ENCODE measurements around the gene C1QL2. TPM values are rescaled to one million over a fixed set of nuclear protein-coding genes. Genes with fewer than 3 reads are reported as not detected.

The C1QL2 gene
- total RNA-seq, 2 experiments from 2014 or later = not detected

- DNase-seq (no peak), ATAC-seq (no peak)
- peaks cover 4% of the 10 kb centered on the region for H3K27me3 Mint-ChIP-seq
- H3K36me3 Mint-ChIP-seq (ENCODE audit: low read depth) = no peaks in the 10 kb centered on the region
- H3K4me3 Mint-ChIP-seq = no peak overlapping the region
- ChIA-PET CTCF (no interaction called here), POLR2A (no interaction called here)
- no peak for TF ChIP-seq CTCF (IDR thresholded peaks at IDR 0.05)
- no peak overlapping the region for H3K27ac Mint-ChIP-seq
- H3K9me3 Mint-ChIP-seq = no peaks in the 10 kb centered on the region
- intact Hi-C loops (cut with micrococcal nuclease) = no loop called here
- H3K4me1 Mint-ChIP-seq (ENCODE audit: low read depth) = no peaks in the 10 kb centered on the region
These were observed 23.8 kb downstream of the C1QL2 start for GRCh38 chr2:119134775-119135174.

GRCh38 chr2:119126650-119127049 lies 31.9 kb downstream of the C1QL2 start:
- Mint-ChIP-seq H3K36me3 (ENCODE audit: low read depth) (no peaks in the 10 kb centered on the region), H3K27ac (no peak overlapping the region), H3K4me1 (ENCODE audit: low read depth) (no peaks in the 10 kb centered on the region), H3K27me3 (peaks cover 8% of the 10 kb centered on the region), H3K9me3 (no peaks in the 10 kb centered on the region), H3K4me3 (no peak overlapping the region)
- peak; percentile 49 for TF ChIP-seq CTCF (IDR thresholded peaks at IDR 0.05)
- ChIA-PET CTCF (interaction anchor here (0.9 to 2.8 kb wide), 3 partner anchors 17 to 249 kb away, joined by 3 to 13 read pairs (median 4); no protein-coding TSS in a partner anchor), POLR2A (no interaction called here)
- DNase-seq = peak; percentile 46
- intact Hi-C loops (cut with micrococcal nuclease) = loop anchor here (2.0 kb wide), 1 partner anchor 244 kb away; no protein-coding TSS in a partner anchor
- no peak for ATAC-seq

- TF ChIP-seq CTCF (IDR thresholded peaks at IDR 0.05) = no peak
- H3K36me3 Mint-ChIP-seq (ENCODE audit: low read depth) = no peaks in the 10 kb centered on the region
- no peaks in the 10 kb centered on the region for H3K9me3 Mint-ChIP-seq
- peaks cover 2% of the 10 kb centered on the region for H3K27me3 Mint-ChIP-seq
- no peaks in the 10 kb centered on the region for H3K4me1 Mint-ChIP-seq (ENCODE audit: low read depth)
- no peak overlapping the region for H3K27ac Mint-ChIP-seq
- POLR2A ChIA-PET = no interaction called here
- CTCF ChIA-PET = interaction anchor here (2.3 kb wide), 1 partner anchor 241 kb away, joined by 7 read pairs; no protein-coding TSS in a partner anchor
- intact Hi-C loops (cut with micrococcal nuclease) = no loop called here
- H3K4me3 Mint-ChIP-seq = no peak overlapping the region
- DNase-seq (no peak), ATAC-seq (no peak)
These were observed 35.2 kb downstream of the C1QL2 start for GRCh38 chr2:119123389-119123788.

GRCh38 chr2:119122663-119123062 lies 35.9 kb downstream of the C1QL2 start:
- no peak for ATAC-seq
- Mint-ChIP-seq H3K4me3 (no peak overlapping the region), H3K4me1 (ENCODE audit: low read depth) (no peaks in the 10 kb centered on the region), H3K27ac (no peak overlapping the region), H3K36me3 (ENCODE audit: low read depth) (no peaks in the 10 kb centered on the region), H3K27me3 (peaks cover 2% of the 10 kb centered on the region), H3K9me3 (no peaks in the 10 kb centered on the region)
- CTCF ChIA-PET = interaction anchor here (2.3 kb wide), 1 partner anchor 240 kb away, joined by 7 read pairs; no protein-coding TSS in a partner anchor
- POLR2A ChIA-PET = no interaction called here
- no peak for DNase-seq
- intact Hi-C loops (cut with micrococcal nuclease) = no loop called here
- no peak for TF ChIP-seq CTCF (IDR thresholded peaks at IDR 0.05)

GRCh38 chr2:119119999-119120756 lies 38.4 kb downstream of the C1QL2 start:
- CTCF ChIA-PET = no interaction called here
- POLR2A ChIA-PET = no interaction called here

More at GRCh38 chr2:119119999-119120756, 38.4 kb downstream of the C1QL2 start:
- Mint-ChIP-seq H3K4me3 (no peak overlapping the region), H3K36me3 (ENCODE audit: low read depth) (no peaks in the 10 kb centered on the region), H3K27ac (no peak overlapping the region), H3K4me1 (ENCODE audit: low read depth) (no peaks in the 10 kb centered on the region), H3K27me3 (peaks cover 2% of the 10 kb centered on the region), H3K9me3 (no peaks in the 10 kb centered on the region)
- no peak for TF ChIP-seq CTCF (IDR thresholded peaks at IDR 0.05)
- intact Hi-C loops (cut with micrococcal nuclease) = no loop called here
- no peak for ATAC-seq
- DNase-seq = no peak
